WTC11 (cell line): Measurements from ENCODE around the gene SMOC1. TPM values are rescaled to one million over a fixed set of nuclear protein-coding genes. Genes with fewer than 3 reads are reported as not detected.

Experiments used
- ATAC-seq: fragments of 200-7000 bp; cut with Tn5 transposase; 2 replicates; pipeline ENCODE4 v1.10.0; 2021; ENCODE audit warnings: mild to moderate bottlenecking, moderate library complexity
- CTCF ChIA-PET: fragments of 300-600 bp; sonication (Branson Sonifier 250); formaldehyde crosslinking; loops from one replicate; lab custom pipeline; 2021; ENCODE audit warnings: antibody characterized with exemption; lab: Charles Lee
- POLR2A ChIA-PET: fragments of 350-600 bp; sonication (Branson Sonifier 250); formaldehyde crosslinking; loops from one replicate; lab custom pipeline; 2021; ENCODE audit warnings: antibody characterized with exemption; lab: Charles Lee
- DNase-seq: peaks from one replicate; pipeline ENCODE4 v3.0.0; 2021; ENCODE audit warnings: low spot score
- H3K27ac Mint-ChIP-seq: 2 replicates; pipeline ENCODE4 v1.8.0; 2021; ENCODE audit warnings: mixed read lengths
- H3K27me3 Mint-ChIP-seq: 2 replicates; pipeline ENCODE4 v1.8.0; 2021; ENCODE audit warnings: low read depth, mild to moderate bottlenecking, moderate library complexity, mixed read lengths
- H3K36me3 Mint-ChIP-seq: 2 replicates; pipeline ENCODE4 v1.8.0; 2021; ENCODE audit warnings: mixed read lengths
- H3K4me1 Mint-ChIP-seq: 2 replicates; pipeline ENCODE4 v1.8.0; 2022; ENCODE audit warnings: mixed read lengths
- H3K4me3 Mint-ChIP-seq: 2 replicates; pipeline ENCODE4 v1.8.0; 2021; ENCODE audit warnings: mild to moderate bottlenecking, moderate library complexity, mixed read lengths
- H3K9me3 Mint-ChIP-seq: 2 replicates; pipeline ENCODE4 v1.8.0; 2021; ENCODE audit warnings: mixed read lengths
- AFF4 ChIP-seq: sonication (generic); formaldehyde crosslinking; IDR thresholded peaks from 2 replicates; pipeline ENCODE4 v1.8.1; 2023; ENCODE audit warnings: mild to moderate bottlenecking, missing genetic modification reagents, borderline replicate concordance
- ARID4B ChIP-seq: sonication (generic); formaldehyde crosslinking; IDR thresholded peaks from 2 replicates; pipeline ENCODE4 v1.8.0; 2023; ENCODE audit warnings: missing genetic modification reagents, mild to moderate bottlenecking, borderline replicate concordance
- E2F1 ChIP-seq: sonication (generic); formaldehyde crosslinking; IDR thresholded peaks from 2 replicates; pipeline ENCODE4 v1.8.0; 2022; ENCODE audit warnings: mild to moderate bottlenecking, missing genetic modification reagents
- ELF4 ChIP-seq: sonication (generic); formaldehyde crosslinking; IDR thresholded peaks from 2 replicates; pipeline ENCODE4 v1.8.1; 2022; ENCODE audit warnings: low read depth, mild to moderate bottlenecking, moderate library complexity, missing genetic modification reagents
- FOXJ3 ChIP-seq: sonication (generic); formaldehyde crosslinking; IDR thresholded peaks from 2 replicates; pipeline ENCODE4 v1.9.0; 2021; ENCODE audit warnings: missing genetic modification reagents, mild to moderate bottlenecking, borderline replicate concordance
- GRHL2 ChIP-seq: fragments of 250-450 bp; sonication (Bioruptor Pico); IDR thresholded peaks from 2 replicates; pipeline ENCODE4 v1.8.0; 2022; ENCODE audit warnings: mild to moderate bottlenecking, moderate library complexity; ENCODE audit not compliant: insufficient replicate concordance, severe bottlenecking
- HMGA2 ChIP-seq: fragments of 250-450 bp; sonication (Bioruptor Pico); IDR thresholded peaks from 2 replicates; pipeline ENCODE4 v1.4.0; 2021; ENCODE audit warnings: mild to moderate bottlenecking, moderate library complexity
- IRF2 ChIP-seq: sonication (generic); formaldehyde crosslinking; IDR thresholded peaks from 2 replicates; pipeline ENCODE4 v1.8.0; 2022; ENCODE audit warnings: low read depth, missing genetic modification reagents, borderline replicate concordance
- RELA ChIP-seq: sonication (generic); formaldehyde crosslinking; IDR thresholded peaks from 2 replicates; pipeline ENCODE4 v1.8.1; 2022; ENCODE audit warnings: missing genetic modification reagents, mild to moderate bottlenecking, borderline replicate concordance
- USF2 ChIP-seq: sonication (generic); formaldehyde crosslinking; IDR thresholded peaks from 2 replicates; pipeline ENCODE4 v1.8.1; 2023; ENCODE audit warnings: mild to moderate bottlenecking, missing genetic modification reagents, moderate library complexity
- ZNF232 ChIP-seq: sonication (generic); formaldehyde crosslinking; IDR thresholded peaks from 2 replicates; pipeline ENCODE4 v1.8.0; 2022; ENCODE audit warnings: mild to moderate bottlenecking, missing genetic modification reagents
- ZNF263 ChIP-seq: sonication (generic); formaldehyde crosslinking; IDR thresholded peaks from 2 replicates; pipeline ENCODE4 v1.8.1; 2022; ENCODE audit warnings: low read depth, mild to moderate bottlenecking, moderate library complexity, missing genetic modification reagents
- ZNF532 ChIP-seq: fragments of 250-450 bp; sonication (Bioruptor Pico); IDR thresholded peaks from 2 replicates; pipeline ENCODE4 v1.9.0; 2021; ENCODE audit warnings: mild to moderate bottlenecking, borderline replicate concordance
- total RNA-seq: library from RNA; stranded (reverse); gene quantifications from 3 replicates; pipeline ENCODE4 v1.2.3, GENCODE V29; 2021

SMOC1 gene
- total RNA-seq, 1 experiment from 2014 or later = 1.1 TPM

- Mint-ChIP-seq H3K9me3 (peaks cover 8% of the 10 kb centered on the region), H3K4me1 (no peaks in the 10 kb centered on the region), H3K27ac (no peak overlapping the region)
- CTCF ChIA-PET = no interaction called here
- TF ChIP-seq FOXJ3 (CRISPR knock-in tag) = no peak
- no peak for TF ChIP-seq IRF2 (CRISPR knock-in tag)
- no peak for TF ChIP-seq E2F1
- TF ChIP-seq ZNF532 = no peak
- TF ChIP-seq AFF4 = no peak
- TF ChIP-seq RELA = no peak
- TF ChIP-seq ZNF263 = no peak
- no peak for TF ChIP-seq HMGA2 (CRISPR knock-in tag)
- TF ChIP-seq ELF4 (CRISPR knock-in tag) = no peak
- TF ChIP-seq ARID4B (CRISPR knock-in tag) = no peak
- no peak for TF ChIP-seq ZNF232 (CRISPR knock-in tag)
- TF ChIP-seq GRHL2 (CRISPR knock-in tag) = no peak
- TF ChIP-seq USF2 (CRISPR knock-in tag) = no peak
- TF ChIP-seq, all 79 proteins: peak for 0
- POLR2A ChIA-PET = no interaction called here
- DNase-seq (no peak), ATAC-seq (no peak)
- Mint-ChIP-seq H3K36me3 (no peaks in the 10 kb centered on the region), H3K4me3 (no peak overlapping the region), H3K27me3 (no peaks in the 10 kb centered on the region)
Observed at GRCh38 chr14:69906201-69906600, 27.0 kb downstream of the SMOC1 start.
